Trophoblast cell (in vitro differentiated cells and primary cell): ENCODE measurements around the gene HBG2.
"Not testable (repeated sequence)": the region's sequence is repeated elsewhere in the genome, so short reads cannot be mapped to it uniquely, and the experiment has no call there.

Experiments
- DNase-seq, 2 donors: peaks; one replicate each; pipeline ENCODE4 v3.0.0-alpha.2; 2016
- H2AFZ ChIP-seq: 2 replicates; pipeline ENCODE4 v1.6.1; 2013; ENCODE audit warnings: low read length, moderate library complexity, mild to moderate bottlenecking; ENCODE audit not compliant: insufficient read depth, poor library complexity
- H2AK5ac ChIP-seq: 2 replicates; pipeline ENCODE4 v1.6.1; 2013; ENCODE audit warnings: mild to moderate bottlenecking, low read length
- H2BK120ac ChIP-seq: 2 replicates; pipeline ENCODE4 v1.6.1; 2013; ENCODE audit warnings: low read length, mild to moderate bottlenecking, moderate library complexity; ENCODE audit not compliant: insufficient read depth, poor library complexity
- H2BK12ac ChIP-seq: 2 replicates; pipeline ENCODE4 v1.6.1; 2013; ENCODE audit warnings: mild to moderate bottlenecking, low read length, moderate library complexity
- H2BK5ac ChIP-seq: 2 replicates; pipeline ENCODE4 v1.6.1; 2013; ENCODE audit warnings: low read length, low read depth, moderate library complexity, mild to moderate bottlenecking; ENCODE audit not compliant: poor library complexity
- H3K14ac ChIP-seq: 2 replicates; pipeline ENCODE4 v1.6.1; 2013; ENCODE audit warnings: mild to moderate bottlenecking, low read length
- H3K18ac ChIP-seq: 2 replicates; pipeline ENCODE4 v1.6.1; 2013; ENCODE audit warnings: mild to moderate bottlenecking, low read length
- H3K23ac ChIP-seq: 2 replicates; pipeline ENCODE4 v1.6.1; 2013; ENCODE audit warnings: low read length
- H3K27ac ChIP-seq: 2 replicates; pipeline ENCODE4 v1.5.1; 2013; ENCODE audit warnings: low read depth, mild to moderate bottlenecking, inconsistent platforms, low read length, moderate library complexity
- H3K27me3 ChIP-seq: 2 replicates; pipeline ENCODE4 v1.6.1; 2013; ENCODE audit warnings: inconsistent platforms, mild to moderate bottlenecking, low read length, moderate library complexity; ENCODE audit not compliant: insufficient read depth
- H3K36me3 ChIP-seq, 2 experiments: 1 replicate in 1 of 2; 2 replicates in 1 of 2; pipeline ENCODE4 v1.6.1; 2013; ENCODE audit warnings: low read length in 2 of 2, mild to moderate bottlenecking in 2 of 2, moderate library complexity in 1 of 2; ENCODE audit not compliant: insufficient read depth in 2 of 2, control insufficient read depth in 1 of 2
- H3K4ac ChIP-seq: 2 replicates; pipeline ENCODE4 v1.6.1; 2013; ENCODE audit warnings: low read depth, mild to moderate bottlenecking, low read length, moderate library complexity
- H3K4me1 ChIP-seq, 2 experiments: 1 replicate in 1 of 2; 2 replicates in 1 of 2; pipeline ENCODE4 v1.6.1; 2013; ENCODE audit warnings: low read length in 2 of 2, mild to moderate bottlenecking in 2 of 2, moderate library complexity in 1 of 2; ENCODE audit not compliant: insufficient read depth in 2 of 2, control insufficient read depth in 1 of 2
- H3K4me2 ChIP-seq: 2 replicates; pipeline ENCODE4 v1.6.1; 2013; ENCODE audit warnings: inconsistent platforms, mild to moderate bottlenecking, low read length, moderate library complexity
- H3K4me3 ChIP-seq: 2 replicates; pipeline ENCODE4 v1.5.1; 2013; ENCODE audit warnings: mild to moderate bottlenecking, low read depth, low read length, inconsistent platforms
- H3K79me1 ChIP-seq: one replicate; pipeline ENCODE4 v1.6.1; 2013; ENCODE audit warnings: low read length
- H3K79me2 ChIP-seq: 2 replicates; pipeline ENCODE4 v1.6.1; 2013; ENCODE audit warnings: low read length, mild to moderate bottlenecking; ENCODE audit not compliant: control insufficient read depth, insufficient read depth, poor library complexity
- H3K9ac ChIP-seq: 2 replicates; pipeline ENCODE4 v1.6.1; 2013; ENCODE audit warnings: mild to moderate bottlenecking, low read length
- H3K9me3 ChIP-seq: 2 replicates; pipeline ENCODE4 v1.6.1; 2013; ENCODE audit warnings: low read depth, mild to moderate bottlenecking, control low read depth, inconsistent platforms, low read length; ENCODE audit not compliant: insufficient read depth
- H4K12ac ChIP-seq: 2 replicates; pipeline ENCODE4 v1.6.1; 2013; ENCODE audit warnings: low read depth, mild to moderate bottlenecking, low read length, moderate library complexity
- H4K8ac ChIP-seq: 2 replicates; pipeline ENCODE4 v1.6.1; 2013; ENCODE audit warnings: low read depth, mild to moderate bottlenecking, low read length, moderate library complexity
- H4K91ac ChIP-seq: one replicate; pipeline ENCODE4 v1.6.1; 2013; ENCODE audit warnings: low read depth, mild to moderate bottlenecking, low read length, moderate library complexity
- WGBS: extraction: QIAGEN DNeasy Blood & Tissue Kit; methylation state at CpG from one replicate; pipeline ENCODE4 v1.1.7; 2013; ENCODE audit warnings: missing lambda C conversion rate; ENCODE audit not compliant: insufficient read length, insufficient coverage; ENCODE audit errors: extremely low coverage; 5-methylcytosine and 5-hydroxymethylcytosine counted together

The HBG2 gene

DNA sequence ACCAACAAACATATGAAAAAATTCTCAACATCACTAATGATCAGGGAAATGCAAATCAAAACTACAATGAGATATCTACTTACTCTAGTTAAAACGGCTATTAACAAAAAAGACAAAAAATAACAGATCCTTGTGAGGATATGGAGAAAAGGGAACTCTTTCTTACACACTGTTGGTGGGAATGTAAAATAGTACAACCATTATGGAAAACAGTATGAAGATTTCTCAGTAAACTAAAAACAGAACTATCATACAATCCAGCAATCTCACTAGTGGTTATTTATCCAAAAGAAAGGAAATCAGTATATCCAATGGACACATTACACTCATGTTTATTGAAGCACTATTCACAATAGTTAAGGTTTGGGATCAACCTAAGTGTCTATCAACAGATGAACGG is 11.3 kb upstream of the HBG2 start:
- H2AK5ac ChIP-seq, result no peak overlapping the region
- no peaks in the 10 kb centered on the region for H3K4me1 ChIP-seq
- H3K36me3 ChIP-seq, result no peaks in the 10 kb centered on the region
- no peak overlapping the region for H3K23ac ChIP-seq
- no peak overlapping the region for H4K12ac ChIP-seq
- no peak overlapping the region for H3K4ac ChIP-seq
- H3K27ac ChIP-seq, result no peak overlapping the region
- H3K4me2 ChIP-seq, result no peak overlapping the region
- no peaks in the 10 kb centered on the region for H3K79me2 ChIP-seq
- no peak overlapping the region for H2BK120ac ChIP-seq
- H3K9ac ChIP-seq, result no peak overlapping the region
- no peak overlapping the region for H4K91ac ChIP-seq
- no peak overlapping the region for H4K8ac ChIP-seq
- WGBS, result no CpG with 5 or more reads among the region's 2 CpGs
- H3K4me3 ChIP-seq, result no peak overlapping the region
- H3K27me3 ChIP-seq, result no peaks in the 10 kb centered on the region
- H2AFZ ChIP-seq, result no peak overlapping the region
- no peak for DNase-seq
- H3K9me3 ChIP-seq, result no peaks in the 10 kb centered on the region
- H3K18ac ChIP-seq, result no peak overlapping the region
- H2BK12ac ChIP-seq, result no peak overlapping the region
- no peak overlapping the region for H3K14ac ChIP-seq
- H3K79me1 ChIP-seq, result no peaks in the 10 kb centered on the region
- H2BK5ac ChIP-seq, result no peak overlapping the region

DNA sequence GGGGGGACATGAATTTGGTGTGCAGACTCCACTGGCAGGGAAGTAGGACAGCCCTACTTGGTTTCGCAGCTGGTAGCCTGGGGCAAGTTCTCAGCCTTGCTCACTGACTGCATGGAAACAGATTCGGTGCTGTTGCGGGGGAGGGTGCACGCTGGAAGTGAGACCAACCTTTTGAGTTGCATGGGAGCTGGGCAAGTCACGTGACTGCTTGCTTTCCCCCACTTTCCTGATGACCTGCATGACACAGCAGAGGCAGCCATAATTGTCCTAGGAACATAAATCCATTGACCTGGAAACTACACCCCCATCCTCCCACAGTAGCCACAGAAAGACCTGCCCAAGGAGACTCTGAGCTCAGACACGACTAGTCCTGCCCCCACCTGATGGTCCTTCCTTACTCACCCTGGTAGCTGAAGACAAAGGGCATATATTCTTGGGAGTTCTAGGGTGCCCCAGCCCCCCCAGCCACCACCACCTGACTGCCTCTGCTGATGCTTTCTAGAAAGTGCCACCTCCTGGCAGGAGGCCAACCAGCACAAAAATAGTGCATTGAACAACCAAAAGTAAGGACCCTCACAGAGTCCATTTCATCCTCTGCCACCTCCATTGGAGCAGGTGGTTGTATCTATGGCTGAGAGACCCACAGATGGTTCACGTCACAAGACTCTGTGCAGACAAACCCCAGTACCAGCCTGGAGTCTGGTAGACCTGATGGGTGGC is 4.1 kb upstream of the HBG2 start:
- H3K9ac ChIP-seq, result no peak overlapping the region
- H3K4me3 ChIP-seq, result no peak overlapping the region
- H2BK5ac ChIP-seq, result no peak overlapping the region
- H3K27me3 ChIP-seq, result no peaks in the 10 kb centered on the region
- H3K14ac ChIP-seq, result no peak overlapping the region
- no peaks in the 10 kb centered on the region for H3K9me3 ChIP-seq
- peaks cover 2 to 5% of the 10 kb centered on the region in 2 experiments for H3K4me1 ChIP-seq
- H2BK120ac ChIP-seq, result no peak overlapping the region
- H3K4me2 ChIP-seq, result no peak overlapping the region
- WGBS, result no CpG with 5 or more reads among the region's 7 CpGs
- H3K79me2 ChIP-seq, result no peaks in the 10 kb centered on the region
- no peaks in the 10 kb centered on the region for H3K79me1 ChIP-seq
- H2BK12ac ChIP-seq, result no peak overlapping the region
- H3K18ac ChIP-seq, result no peak overlapping the region
- H3K4ac ChIP-seq, result no peak overlapping the region
- no peak overlapping the region for H2AK5ac ChIP-seq
- H4K12ac ChIP-seq, result no peak overlapping the region
- no peak overlapping the region for H4K8ac ChIP-seq
- H3K27ac ChIP-seq, result no peak overlapping the region
- no peaks in the 10 kb centered on the region for H3K36me3 ChIP-seq
- no peak overlapping the region for H3K23ac ChIP-seq
- no peak overlapping the region for H2AFZ ChIP-seq
- no peak for DNase-seq
- no peak overlapping the region for H4K91ac ChIP-seq

DNA sequence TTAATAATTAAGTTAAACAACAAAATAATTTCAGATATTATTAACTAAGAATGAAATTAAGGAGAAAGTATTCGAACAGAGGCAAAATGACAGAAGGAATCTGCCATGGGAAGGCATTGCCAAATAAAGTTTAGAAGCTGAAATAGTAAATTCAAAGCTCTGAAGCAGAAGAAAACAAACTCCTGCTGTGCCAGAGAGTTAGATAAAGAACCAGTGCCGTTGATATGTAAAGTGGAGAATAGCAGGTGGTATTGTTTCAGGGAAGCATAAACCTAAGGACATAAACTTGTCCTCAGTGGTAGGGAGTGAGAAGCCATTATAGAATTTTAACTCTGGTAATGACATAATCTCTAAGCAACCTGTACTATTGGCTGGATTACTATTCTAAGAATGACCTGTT is 2.7 kb upstream of the HBG2 start:
- Histone ChIP-seq H3K36me3 (no peaks in the 10 kb centered on the region), H2BK5ac (no peak overlapping the region), H3K4me3 (no peak overlapping the region), H3K14ac (no peak overlapping the region), H3K79me2 (no peaks in the 10 kb centered on the region), H4K12ac (no peak overlapping the region), H2AFZ (no peak overlapping the region), H2AK5ac (no peak overlapping the region), H4K91ac (no peak overlapping the region), H3K4me2 (no peak overlapping the region), H3K27me3 (no peaks in the 10 kb centered on the region), H3K23ac (no peak overlapping the region), H2BK12ac (no peak overlapping the region), H2BK120ac (no peak overlapping the region), H3K4me1 (peaks cover 2 to 5% of the 10 kb centered on the region in 2 experiments), H3K9ac (no peak overlapping the region), H4K8ac (no peak overlapping the region), H3K18ac (no peak overlapping the region), H3K27ac (no peak overlapping the region), H3K79me1 (no peaks in the 10 kb centered on the region), H3K9me3 (no peaks in the 10 kb centered on the region), H3K4ac (no peak overlapping the region)
- WGBS, result no CpG with 5 or more reads among the region's 2 CpGs
- DNase-seq, result no peak

DNA sequence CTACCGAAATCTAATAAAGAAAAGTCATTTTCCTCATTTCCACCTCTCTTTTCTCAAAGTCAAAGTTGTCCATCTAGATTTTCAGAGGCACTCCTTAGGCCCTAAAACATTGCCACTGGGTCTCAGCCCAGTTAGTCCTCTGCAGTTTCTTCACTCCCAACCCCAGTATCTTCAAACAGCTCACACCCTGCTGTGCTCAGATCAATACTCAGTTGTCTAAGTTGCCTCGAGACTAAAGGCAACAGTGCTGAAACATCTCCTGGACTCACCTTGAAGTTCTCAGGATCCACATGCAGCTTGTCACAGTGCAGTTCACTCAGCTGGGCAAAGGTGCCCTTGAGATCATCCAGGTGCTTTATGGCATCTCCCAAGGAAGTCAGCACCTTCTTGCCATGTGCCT is 558 bp downstream of the HBG2 start:
- H3K23ac ChIP-seq, result not testable (repeated sequence)

More for the DNA sequence above, 558 bp downstream of the HBG2 start:
- not testable (repeated sequence) for H3K79me1 ChIP-seq, H3K4me2 ChIP-seq, H3K14ac ChIP-seq, H3K9me3 ChIP-seq, H3K4me1 ChIP-seq, H4K91ac ChIP-seq, H3K27me3 ChIP-seq, H2AK5ac ChIP-seq, H2AFZ ChIP-seq, H2BK12ac ChIP-seq, H3K36me3 ChIP-seq, H3K18ac ChIP-seq, H4K8ac ChIP-seq, H3K27ac ChIP-seq, H4K12ac ChIP-seq, H3K4me3 ChIP-seq, H3K79me2 ChIP-seq, DNase-seq, H2BK5ac ChIP-seq, H3K9ac ChIP-seq, H3K4ac ChIP-seq, H2BK120ac ChIP-seq
- no CpG with 5 or more reads among the region's 2 CpGs for WGBS
